M059J (cell line): Measurements from ENCODE around the gene ACBD3. TPM values are rescaled to one million over a fixed set of nuclear protein-coding genes. Genes with fewer than 3 reads are reported as not detected.

ENCODE experiments used
- DNase-seq: peaks from one replicate; pipeline ENCODE4 v3.0.0-alpha.2; 2012; ENCODE audit warnings: low read depth
- total RNA-seq: library from RNA; depleted of rRNA; stranded (reverse); fragments of >200 nt; shearing (Covaris generic); gene quantifications from 2 replicates; pipeline ENCODE4 v1.2.3, GENCODE V29; 2014

ACBD3 gene
- total RNA-seq, 1 experiment from 2014 or later: 70.0 TPM

- DNase-seq: no peak
These were observed 15.7 kb upstream of the ACBD3 start for GRCh38 chr1:226202246-226202645.

GRCh38 chr1:226201029-226201593 is 14.6 kb upstream of the ACBD3 start:
- peak; percentile 20 for DNase-seq

DNA sequence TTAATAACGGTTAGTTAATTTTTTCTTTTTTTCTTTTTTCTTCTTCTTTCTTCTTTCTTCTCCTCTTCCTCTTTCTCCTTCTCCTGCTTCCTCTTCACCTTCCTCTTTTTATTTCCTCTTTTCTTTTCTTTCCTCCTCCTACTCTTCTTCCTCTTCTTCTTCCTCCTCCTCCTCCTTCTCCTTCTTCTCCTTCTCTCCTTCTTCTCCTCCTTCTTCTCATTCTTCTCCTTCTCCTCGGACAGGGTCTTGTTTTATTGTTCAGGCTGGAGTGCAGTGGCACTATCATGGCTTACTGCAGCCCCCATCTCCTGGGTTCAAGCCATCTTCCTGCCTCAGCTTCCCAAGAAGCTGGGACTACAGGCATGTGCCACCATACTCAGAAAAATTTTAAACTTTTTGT is 13.4 kb upstream of the ACBD3 start:
- no peak for DNase-seq

DNA sequence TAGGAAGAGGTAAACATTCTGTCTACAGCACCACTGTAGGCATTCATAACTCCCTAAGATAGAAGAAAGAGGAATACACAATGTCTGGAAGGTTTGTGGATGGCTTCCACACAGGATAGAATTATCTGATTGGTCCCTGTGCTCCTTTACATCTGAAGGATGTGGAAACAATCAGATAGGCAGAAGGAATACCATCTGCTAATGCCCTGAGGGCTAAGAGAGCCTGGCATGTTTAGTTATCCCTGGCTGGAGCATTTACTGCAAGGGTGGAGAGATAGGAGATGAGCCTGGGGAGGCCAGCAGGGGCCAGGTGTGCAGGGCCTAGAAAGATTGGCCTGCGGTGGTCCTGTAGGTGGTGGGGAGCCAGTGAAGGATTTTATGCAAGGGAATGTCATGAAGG is 8.6 kb upstream of the ACBD3 start:
- peak; percentile 26 for DNase-seq

GRCh38 chr1:226187380-226187779 is 839 bp upstream of the ACBD3 start:
- DNase-seq: no peak

GRCh38 chr1:226187019-226187322 is 430 bp upstream of the ACBD3 start:
- no peak for DNase-seq

DNA sequence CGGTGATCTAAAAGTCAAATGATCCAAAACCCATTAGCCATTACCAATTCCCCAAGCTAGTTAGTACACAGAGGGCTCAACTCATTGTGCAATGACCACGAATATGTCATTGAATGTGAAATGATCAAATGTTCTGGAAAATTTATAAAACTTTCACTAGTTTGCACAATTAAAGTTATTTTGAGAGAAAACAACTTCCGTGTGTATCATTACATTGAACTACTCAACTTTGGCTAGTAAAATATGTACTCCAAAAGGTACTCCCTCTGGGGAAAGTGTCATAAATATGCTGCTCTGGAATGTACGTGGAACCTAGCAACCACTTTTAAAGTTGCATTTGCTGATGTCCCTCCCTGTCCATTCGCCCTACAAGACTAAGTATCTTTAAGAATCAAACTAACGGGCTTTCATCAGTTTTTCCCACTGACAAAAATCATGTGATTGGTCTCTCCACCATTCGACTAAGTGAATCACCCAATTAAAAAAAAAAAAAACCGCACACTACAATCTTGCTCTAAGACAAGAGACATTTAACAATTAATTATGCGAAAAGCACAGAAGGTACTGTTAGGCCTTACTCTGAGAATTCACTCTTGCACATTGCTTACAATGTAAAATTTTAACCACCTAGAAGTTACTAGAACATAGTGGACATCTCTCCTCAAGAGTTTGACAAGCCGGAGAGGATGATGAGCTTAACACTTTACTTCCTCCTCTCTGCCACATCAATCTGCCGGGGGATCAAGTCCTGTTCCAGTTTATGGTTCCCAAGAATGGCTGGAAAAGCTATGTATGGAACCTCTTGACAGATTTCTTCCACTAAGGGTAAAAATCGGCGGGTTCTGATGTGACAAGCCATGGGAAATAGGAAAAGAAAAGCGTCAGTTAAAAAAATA is 1.2 kb downstream of the ACBD3 start:
- peak; percentile 58 for DNase-seq

DNA sequence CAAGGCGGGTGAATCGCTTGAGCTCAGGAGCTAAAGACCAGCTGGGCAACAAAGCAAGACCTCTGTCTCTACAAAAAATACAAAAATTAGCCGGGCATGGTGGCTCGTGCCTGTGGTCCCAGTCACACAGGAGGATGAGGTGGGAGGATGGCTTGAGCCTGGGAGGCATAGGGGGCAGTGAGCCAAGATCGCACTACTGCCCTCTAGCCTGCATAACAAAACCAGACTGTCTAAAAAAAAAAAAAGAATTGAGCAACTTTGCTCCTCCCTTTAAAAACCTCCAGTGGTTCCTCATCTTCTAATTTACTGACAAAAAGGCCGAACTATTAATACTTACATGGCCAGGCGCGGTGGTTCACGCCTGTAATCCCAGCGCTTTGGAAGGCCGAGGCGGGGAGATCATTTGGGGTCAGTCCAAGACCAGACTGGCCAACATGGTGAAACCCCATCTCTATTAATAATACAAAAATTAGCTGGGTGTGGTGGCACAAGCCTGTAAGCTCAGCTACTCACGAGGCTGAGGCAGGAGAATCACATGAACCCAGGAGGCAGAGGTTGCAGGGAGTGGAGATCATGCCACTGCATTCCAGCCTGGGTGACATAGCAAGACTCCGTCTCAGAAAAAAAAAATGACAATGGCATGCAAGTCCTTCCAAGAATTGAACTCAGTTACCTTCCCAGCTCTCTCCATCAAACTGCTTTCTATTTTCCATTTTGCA is 4.4 kb downstream of the ACBD3 start:
- peak; percentile 40 for DNase-seq

- DNase-seq: no peak
These were observed 9.7 kb downstream of the ACBD3 start for GRCh38 chr1:226176870-226177269.

DNA sequence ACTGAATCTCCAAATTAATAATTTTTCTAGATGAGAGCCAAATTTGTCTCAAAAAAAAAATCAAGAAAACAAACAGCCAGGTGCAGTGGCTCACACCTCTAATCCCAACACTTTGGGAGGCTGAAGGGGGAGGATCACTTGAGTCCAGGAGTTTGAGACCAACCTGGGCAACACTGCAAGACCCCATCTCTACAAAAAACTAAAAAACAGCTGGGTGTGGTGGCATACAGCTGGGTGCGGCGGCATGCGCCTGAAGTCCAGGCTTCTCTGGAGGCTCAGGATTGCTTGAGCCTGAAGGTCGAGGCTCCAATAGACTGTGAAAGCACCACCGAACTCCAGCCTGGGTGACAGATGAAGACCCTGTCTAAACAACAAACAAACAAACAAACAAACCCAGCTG is 14.0 kb downstream of the ACBD3 start:
- DNase-seq: no peak

DNA sequence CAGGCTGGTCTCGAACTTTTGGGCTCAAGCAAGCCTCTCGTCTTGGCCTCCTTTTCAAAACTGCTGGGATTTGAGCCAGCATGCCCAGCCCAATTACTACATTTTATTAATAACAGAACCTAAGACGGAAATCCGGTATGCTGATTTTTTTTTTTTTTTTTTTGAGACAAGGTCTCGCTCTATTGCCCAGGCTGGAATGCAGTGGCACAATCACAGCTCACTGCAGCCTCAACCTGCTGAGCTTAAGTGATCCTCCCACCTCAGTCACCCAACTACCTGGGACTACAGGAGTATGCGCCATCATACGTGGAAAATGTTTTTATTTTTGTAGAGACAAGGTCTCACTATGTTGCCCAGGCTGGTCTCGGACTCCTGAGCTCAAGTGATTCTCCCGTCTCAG is 20.2 kb downstream of the ACBD3 start:
- no peak for DNase-seq

GRCh38 chr1:226164154-226164553 is 22.4 kb downstream of the ACBD3 start:
- no peak for DNase-seq

- no peak for DNase-seq
These were observed 23.6 kb downstream of the ACBD3 start for GRCh38 chr1:226162898-226163297.

GRCh38 chr1:226158983-226159382 is 27.6 kb downstream of the ACBD3 start:
- no peak for DNase-seq

DNA sequence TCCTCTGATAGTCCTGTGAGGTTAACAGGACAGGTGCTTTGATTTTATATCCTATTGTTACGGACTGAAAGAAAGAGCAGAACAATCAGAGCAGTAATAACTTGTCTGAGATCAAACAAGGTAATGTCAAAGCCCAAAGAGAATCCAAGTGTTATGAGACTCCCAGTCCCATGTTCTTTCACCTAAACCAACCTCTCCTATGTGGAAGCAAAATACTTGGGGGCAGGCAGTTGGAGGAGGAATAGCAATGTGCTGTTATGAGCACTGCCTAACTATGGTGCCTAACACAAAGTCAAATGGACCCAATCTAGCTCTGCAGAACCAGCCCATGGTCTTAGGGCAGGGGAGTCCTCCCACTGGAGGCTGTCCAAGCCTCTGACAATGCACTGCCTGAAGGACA is 28.1 kb downstream of the ACBD3 start:
- DNase-seq: no peak

DNA sequence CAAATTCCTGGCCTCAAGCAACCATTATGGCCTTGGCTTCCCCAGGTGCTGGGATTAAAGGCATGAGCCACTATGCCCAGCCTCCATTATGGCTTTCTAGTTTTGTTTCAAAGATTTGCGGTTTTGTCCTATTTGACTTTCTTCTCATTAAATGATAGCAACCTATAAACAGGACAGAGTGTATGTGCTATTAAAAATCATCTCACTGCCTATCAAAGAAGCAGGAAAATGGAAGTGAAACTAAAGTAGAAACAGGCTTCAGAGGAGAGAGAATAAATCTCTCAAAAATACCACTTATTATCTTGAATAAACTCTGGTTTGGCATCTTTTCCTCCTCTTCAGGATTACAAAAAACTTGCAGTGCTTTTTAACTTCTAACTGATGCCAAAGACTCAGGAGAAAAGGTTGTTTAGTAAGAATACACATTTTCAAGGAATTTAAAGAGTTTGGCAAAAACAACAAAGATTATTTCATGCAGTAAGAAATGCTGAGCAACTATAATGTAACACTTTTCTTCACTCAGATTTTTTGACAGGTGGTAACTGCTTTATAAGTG is 28.7 kb downstream of the ACBD3 start:
- no peak for DNase-seq

- no peak for DNase-seq
These were observed 31.9 kb downstream of the ACBD3 start for GRCh38 chr1:226154593-226154992.

DNA sequence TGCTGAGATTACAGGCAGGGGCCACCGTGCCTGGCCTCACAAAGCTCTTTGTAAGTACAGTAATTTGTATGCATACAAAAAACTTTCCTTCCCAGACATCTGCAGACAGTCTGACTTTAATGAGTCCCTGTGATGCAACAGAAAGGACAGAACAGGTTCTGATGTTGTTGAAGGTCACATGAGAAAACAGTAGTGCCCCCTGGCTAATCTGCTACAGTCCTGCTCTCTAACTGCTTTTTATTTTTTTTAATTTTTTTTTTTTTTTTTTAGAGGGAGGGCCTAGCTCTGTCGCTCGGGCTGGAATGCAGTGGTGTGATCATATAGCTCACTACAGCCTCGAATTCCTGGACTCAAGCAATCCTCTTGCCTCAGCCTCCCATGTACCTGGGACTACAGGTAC is 36.7 kb downstream of the ACBD3 start:
- DNase-seq: no peak

DNA sequence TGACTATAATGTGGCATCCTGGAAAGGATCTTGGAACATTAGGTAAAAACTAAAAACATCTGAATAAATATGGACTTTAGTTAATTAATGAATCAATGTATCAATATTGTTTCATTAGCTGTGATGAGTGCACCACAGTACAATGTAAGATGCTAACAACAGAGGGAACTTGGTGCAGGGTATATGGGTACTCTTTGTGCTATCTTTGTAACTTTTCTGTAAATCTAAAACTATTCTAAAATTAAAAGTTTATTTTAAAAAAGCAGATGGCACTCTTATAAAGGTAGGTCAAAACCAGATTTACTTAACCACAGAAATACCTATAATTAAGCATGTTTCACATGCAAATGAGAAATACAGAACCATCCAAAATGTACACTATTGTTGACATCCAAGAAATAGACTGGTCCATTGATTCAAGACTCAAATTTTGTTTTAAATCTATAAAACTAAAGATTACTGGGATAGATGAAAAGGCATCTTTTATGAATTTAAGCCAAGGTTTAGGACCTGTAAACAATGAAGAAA is 38.4 kb downstream of the ACBD3 start:
- no peak for DNase-seq

DNA sequence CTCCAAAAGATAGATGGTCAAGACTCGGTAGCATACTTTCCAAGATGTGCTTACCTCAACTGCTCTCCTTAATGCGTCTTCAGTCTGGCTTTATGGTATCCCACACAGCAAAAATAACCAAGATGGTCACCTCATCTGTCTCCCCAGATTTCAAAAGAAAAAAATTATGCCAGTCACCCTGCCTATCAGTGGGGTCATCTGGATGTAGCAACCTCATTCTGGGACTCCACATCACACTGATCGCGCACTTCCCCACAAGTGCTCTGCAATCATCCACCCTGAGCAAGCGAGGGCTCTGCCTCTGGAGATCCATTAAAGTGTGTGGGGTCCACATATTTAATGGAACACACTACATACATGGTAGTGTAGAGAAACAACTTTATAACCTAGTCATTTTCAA is 42.5 kb downstream of the ACBD3 start:
- no peak for DNase-seq

GRCh38 chr1:226135709-226136108 is 50.8 kb downstream of the ACBD3 start:
- DNase-seq: no peak

- peak; percentile 50 for DNase-seq
These were observed 51.4 kb downstream of the ACBD3 start for GRCh38 chr1:226135059-226135651.
